ENCODE results near the gene LETM1.

The LETM1 gene

DNA sequence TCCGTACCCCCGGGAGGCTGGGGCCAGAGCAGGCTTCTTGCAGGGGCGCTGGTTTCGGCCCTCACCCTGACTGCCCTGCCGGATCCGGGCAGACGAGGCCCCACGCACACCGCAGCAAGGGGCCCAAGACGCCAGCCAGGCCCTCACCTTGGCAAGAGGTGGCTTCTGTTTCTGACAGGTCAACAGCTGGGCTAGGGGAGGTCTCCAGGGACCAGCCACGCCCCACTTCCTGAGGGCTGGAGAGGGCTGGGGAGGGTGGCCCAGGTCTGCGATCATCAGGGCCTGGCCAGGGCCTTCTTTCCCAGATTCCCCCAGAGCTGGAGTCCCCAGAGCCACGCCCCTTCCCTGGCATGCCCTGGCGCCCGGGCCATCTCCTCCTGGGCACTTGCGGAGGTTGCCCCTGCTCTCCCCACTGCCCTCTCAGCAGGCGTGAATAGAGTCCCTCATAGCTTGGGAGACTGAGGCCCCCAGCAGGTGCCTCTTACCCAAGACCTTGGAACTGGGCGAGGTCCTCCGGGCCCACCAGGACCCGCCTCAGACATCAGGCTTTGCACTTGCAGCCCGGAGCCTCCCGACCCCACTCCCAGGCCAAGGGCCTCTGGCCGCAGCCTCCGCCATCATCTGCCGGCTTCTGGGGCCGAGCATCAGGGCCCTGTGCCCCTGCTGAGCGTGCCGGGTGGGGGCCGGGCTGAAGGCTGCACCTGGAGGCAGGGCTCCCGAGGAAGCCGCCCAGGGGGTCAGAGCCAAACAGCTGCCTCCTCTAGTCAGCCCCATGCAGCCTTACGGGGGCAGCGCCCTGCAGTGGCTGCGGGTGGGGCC, 69.2 kb downstream of the LETM1 start:
- TF ChIP-seq, protein P1, sequence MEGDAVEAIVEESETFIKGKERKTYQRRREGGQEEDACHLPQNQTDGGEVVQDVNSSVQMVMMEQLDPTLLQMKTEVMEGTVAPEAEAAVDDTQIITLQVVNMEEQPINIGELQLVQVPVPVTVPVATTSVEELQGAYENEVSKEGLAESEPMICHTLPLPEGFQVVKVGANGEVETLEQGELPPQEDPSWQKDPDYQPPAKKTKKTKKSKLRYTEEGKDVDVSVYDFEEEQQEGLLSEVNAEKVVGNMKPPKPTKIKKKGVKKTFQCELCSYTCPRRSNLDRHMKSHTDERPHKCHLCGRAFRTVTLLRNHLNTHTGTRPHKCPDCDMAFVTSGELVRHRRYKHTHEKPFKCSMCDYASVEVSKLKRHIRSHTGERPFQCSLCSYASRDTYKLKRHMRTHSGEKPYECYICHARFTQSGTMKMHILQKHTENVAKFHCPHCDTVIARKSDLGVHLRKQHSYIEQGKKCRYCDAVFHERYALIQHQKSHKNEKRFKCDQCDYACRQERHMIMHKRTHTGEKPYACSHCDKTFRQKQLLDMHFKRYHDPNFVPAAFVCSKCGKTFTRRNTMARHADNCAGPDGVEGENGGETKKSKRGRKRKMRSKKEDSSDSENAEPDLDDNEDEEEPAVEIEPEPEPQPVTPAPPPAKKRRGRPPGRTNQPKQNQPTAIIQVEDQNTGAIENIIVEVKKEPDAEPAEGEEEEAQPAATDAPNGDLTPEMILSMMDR (conservative IDR thresholded peaks at IDR 0.05) = no peak

DNA sequence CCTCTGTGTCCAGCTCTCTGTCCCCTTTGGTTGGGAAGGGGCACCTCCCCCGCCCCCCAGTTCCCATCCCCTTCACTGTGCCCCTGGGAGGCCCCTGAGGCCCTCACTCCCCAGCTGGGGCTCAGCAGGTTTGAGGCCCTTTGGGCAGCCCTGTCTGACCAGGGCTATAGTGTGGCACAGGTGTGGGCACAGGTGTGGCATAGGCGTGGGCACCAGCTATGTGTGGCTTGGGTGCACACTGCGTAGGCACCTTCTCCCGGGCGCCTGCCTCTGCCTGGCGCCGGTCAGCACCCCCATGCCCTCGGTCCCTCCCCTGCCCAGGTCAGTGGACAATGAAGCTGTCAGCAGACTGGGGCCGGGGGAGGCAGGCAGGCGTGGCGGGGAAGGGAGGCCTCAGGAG, 70.4 kb downstream of the LETM1 start:
- TF ChIP-seq, protein P1 (conservative IDR thresholded peaks at IDR 0.05) = no peak
- H3K27ac ChIP-seq = no peak overlapping the region

More for the DNA sequence above, 69.2 kb downstream of the LETM1 start:
- no peak overlapping the region for H3K27ac ChIP-seq

DNA sequence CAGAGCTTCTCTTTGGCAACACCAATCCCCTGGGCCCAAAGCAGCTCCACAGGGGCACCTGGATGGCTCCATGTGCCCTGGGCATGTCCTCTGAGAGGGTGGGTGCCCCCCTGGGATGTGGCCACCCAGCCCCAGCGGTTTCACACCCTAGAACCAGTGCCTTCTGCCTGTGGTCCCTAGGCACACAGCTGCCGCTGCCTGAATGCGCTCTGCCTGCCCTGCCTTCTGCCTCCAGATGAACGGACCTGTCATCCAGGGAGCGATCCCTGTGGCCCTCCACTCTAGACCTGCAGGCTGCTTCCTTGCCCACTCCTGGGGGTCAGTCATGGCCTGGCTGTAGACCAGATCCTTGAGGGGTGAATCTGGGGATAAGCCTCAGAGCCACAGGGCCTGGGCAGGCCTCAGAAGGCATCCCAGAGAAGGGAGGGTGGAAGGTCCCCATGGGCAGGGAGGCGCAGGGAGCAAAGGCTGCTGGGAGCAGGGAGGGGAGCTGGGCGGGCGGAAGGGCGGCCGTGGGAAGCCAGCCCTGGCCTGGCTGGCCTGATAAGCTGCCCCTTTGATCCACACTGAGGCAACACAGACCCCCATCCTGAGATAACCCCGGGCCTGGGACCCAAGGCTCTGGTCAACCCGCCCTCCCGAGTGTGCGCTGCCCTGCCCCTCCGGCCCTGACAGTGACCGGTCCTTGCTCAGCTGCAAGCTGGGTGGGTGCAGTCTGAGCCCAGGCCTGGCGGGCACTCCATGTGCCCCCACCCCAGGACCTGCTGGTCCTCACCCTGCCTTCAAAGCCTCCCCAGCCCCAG, 71.0 kb downstream of the LETM1 start:
- no peak overlapping the region for H3K27ac ChIP-seq
- TF ChIP-seq, protein P1 (conservative IDR thresholded peaks at IDR 0.05) = no peak

DNA sequence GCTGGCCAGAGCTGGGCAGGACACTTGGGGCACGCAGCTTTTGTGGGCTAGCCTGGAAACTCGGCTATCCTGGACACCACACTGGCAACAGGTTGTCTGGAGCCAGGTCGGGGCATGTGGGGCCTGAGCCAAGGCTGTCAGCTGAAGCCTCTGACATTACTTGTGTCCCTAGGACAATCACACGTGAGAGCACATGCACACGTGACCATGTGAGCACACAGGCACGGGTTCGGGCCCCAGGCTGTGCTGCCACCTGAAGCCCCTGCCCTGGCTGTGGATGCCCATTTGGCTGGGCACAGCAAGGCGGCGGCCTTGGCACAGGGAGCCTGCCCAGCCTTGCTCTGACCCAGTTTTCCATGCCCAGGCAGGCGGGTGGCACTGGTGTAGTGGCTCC, 71.6 kb downstream of the LETM1 start:
- H3K27ac ChIP-seq = no peak overlapping the region
- TF ChIP-seq, protein P1 (conservative IDR thresholded peaks at IDR 0.05) = no peak

DNA sequence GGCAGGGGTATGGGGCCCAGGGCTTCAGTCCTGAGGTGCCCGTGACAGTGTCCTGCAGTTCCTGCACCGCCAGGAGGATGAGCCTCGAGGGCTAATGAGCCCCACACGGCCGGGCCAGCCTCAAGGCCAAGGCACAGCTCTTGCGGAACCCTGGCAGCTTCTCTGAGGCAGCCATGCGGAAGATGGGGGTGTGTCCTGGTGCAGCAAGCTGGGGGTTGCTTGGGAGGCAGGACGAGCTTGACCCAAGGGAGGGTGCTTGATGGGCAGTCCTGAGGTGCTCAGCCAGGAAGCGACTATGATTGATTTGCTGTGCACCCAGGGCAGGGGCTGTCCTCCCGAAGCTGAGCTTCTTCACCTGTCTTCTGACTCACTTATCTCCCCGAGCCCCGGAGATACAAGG, 72.0 kb downstream of the LETM1 start:
- TF ChIP-seq, protein P1 (conservative IDR thresholded peaks at IDR 0.05) = no peak
- no peak overlapping the region for H3K27ac ChIP-seq

DNA sequence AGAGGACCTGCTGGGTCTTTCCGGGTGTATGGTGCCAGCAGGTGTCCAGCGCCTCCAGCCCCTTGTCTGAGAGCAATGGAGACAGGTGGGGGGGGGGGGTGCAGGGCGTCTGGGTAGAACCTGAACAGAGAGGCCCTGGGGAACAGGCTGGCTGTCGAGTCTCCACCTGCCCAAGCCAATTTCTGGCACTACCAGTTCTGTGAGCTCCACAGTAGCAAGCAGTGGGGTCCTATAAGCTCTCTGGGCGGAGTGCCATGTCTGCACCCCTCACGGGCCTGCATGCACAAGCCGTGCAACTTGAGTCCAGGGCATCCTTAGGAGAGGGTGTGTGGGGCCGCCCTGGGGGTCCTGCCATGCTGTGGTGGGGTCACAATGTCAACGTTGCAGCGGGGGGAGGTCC, 72.9 kb downstream of the LETM1 start:
- TF ChIP-seq, protein P1 (conservative IDR thresholded peaks at IDR 0.05) = no peak
- no peak overlapping the region for H3K27ac ChIP-seq

DNA sequence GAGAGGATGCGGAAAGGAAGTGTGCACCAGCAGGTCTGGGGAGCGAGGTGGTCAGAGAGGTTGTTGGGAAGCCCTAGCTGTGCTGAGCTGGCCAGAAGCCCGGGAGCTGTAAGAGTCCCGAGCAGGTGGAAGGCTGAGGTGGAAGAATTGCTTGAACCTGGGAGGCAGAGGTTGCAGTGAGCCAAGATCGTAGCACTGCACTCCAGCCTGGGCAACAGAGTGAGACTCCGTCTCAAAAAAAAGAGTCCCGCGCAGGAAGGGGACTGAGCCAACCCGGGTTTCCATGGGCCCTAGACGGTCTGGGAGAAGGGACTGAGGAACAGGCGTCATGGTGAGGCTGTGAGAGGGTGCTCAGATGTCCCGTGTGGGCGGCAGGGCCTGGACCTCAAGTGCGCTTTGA, 75.5 kb downstream of the LETM1 start:
- TF ChIP-seq, protein P1 (conservative IDR thresholded peaks at IDR 0.05) = no peak
- no peak overlapping the region for H3K27ac ChIP-seq
